ENCODE results near the gene CTSA. TPM values are rescaled to one million over a fixed set of nuclear protein-coding genes. Genes with fewer than 3 reads are reported as not detected.

Gene CTSA
- total and polyA plus RNA-seq, 9 of the 15 experiments (the other 6 are each of a cell fraction or from before 2014, with no cell fraction given): 8.8 to 61.7 (median 28.3) TPM

DNA sequence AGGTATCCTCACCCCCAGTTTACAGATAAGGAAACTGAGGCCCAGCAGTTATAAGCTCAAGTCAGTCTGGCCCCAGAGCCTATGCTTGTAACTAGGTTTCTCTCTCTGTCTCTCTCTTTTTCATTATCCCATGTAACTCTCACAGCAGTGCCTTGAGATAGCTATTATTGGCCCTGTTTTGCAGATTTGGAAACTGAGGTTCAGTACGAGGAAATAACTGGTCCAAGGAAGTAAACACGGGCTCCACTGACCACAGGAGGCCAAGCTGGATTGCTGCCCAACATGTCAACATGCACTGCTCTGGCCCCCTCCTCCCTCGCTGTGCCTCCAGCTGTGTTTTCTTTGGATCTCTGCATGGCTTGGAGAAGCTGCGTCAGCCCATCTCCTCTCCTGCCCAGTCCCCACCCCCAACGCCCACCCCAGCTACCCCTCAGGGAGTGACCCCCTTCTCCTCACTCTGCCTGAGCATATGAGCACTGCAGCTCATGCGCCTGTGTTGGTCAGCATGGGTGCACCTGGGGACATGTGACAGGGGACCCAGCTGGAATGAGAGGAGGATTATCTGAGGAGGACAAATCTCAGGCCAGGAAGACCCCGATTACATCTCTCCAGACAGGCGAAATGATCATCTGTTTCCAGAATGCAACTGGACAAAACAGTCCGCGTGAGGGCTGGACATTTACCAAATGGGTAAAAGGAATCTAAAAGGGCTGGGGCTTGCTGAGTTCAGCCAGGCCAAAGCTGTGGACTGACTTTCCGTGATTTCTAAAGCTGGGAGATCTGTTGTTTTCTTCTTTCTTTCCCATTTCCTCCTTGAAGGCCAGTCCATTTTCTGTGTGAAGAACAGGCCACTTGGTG, 28.6 kb downstream of the CTSA start:
- intact Hi-C loops (cut with micrococcal nuclease): no loop called here
- H3K27ac ChIP-seq (ENCODE audit: extremely low read depth, low read depth, low read length): no peak overlapping the region
- FAIRE-seq (no peak), DNase-seq (ENCODE audit: extremely low read depth in 1 of 4, low spot score in 3 of 4) (no peak), ATAC-seq (no peak)
- POLR2A ChIA-PET: interaction anchor here (0.5 to 8.0 kb wide), 8 partner anchors 8 to 39 kb away, joined by 3 to 91 read pairs (median 4); partner anchors contain the start of genes PCIF1 and SPATA25
- TF ChIP-seq, protein P1, sequence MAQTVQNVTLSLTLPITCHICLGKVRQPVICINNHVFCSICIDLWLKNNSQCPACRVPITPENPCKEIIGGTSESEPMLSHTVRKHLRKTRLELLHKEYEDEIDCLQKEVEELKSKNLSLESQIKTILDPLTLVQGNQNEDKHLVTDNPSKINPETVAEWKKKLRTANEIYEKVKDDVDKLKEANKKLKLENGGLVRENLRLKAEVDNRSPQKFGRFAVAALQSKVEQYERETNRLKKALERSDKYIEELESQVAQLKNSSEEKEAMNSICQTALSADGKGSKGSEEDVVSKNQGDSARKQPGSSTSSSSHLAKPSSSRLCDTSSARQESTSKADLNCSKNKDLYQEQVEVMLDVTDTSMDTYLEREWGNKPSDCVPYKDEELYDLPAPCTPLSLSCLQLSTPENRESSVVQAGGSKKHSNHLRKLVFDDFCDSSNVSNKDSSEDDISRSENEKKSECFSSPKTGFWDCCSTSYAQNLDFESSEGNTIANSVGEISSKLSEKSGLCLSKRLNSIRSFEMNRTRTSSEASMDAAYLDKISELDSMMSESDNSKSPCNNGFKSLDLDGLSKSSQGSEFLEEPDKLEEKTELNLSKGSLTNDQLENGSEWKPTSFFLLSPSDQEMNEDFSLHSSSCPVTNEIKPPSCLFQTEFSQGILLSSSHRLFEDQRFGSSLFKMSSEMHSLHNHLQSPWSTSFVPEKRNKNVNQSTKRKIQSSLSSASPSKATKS (CRISPR knock-in tag; IDR thresholded peaks at IDR 0.05): no peak
- no peak for TF ChIP-seq SMC3 (conservative IDR thresholded peaks at IDR 0.05; ENCODE audit: insufficient read depth, low read depth, low read length)
- TF ChIP-seq HCFC1 (IDR thresholded peaks at IDR 0.05; ENCODE audit: low read depth, low read length): no peak
- TF ChIP-seq ELF2 (CRISPR knock-in tag; IDR thresholded peaks at IDR 0.05): no peak
- no peak for TF ChIP-seq MEIS2 (IDR thresholded peaks at IDR 0.05; ENCODE audit: partially characterized antibody)
- peak; percentile 25; the same call in 1 of the 2 replicates for TF ChIP-seq BCOR (IDR thresholded peaks at IDR 0.05)
- no peak for TF ChIP-seq ZNF75A (CRISPR knock-in tag; IDR thresholded peaks at IDR 0.05)
- TF ChIP-seq POLR2G (IDR thresholded peaks at IDR 0.05; ENCODE audit: low read depth, low read length): no peak
- peak; percentile 30 for TF ChIP-seq RBM25 (IDR thresholded peaks at IDR 0.05; ENCODE audit: low read depth, low read length, severe bottlenecking)
- 0 out of 2 replicates have a peak, but pooled peaks have one; percentile 12 for TF ChIP-seq NFIC (IDR thresholded peaks at IDR 0.05)
- TF ChIP-seq FOXK2 (conservative IDR thresholded peaks at IDR 0.05 in 1 of 2, IDR thresholded peaks at IDR 0.05 in 1 of 2; ENCODE audit: low read depth in 2 of 2): 0 out of 4 replicates have a peak, but pooled peaks have one; percentile 31 to 37
- TF ChIP-seq FOXJ2 (tag; IDR thresholded peaks at IDR 0.05): 0 out of 2 replicates have a peak, but pooled peaks have one; percentile 48
- no peak overlapping the region for H2AFZ ChIP-seq (ENCODE audit: low read depth, low read length)
- H3K4me2 ChIP-seq (ENCODE audit: insufficient read depth, low read length): no peak overlapping the region
- H4K20me1 ChIP-seq (replicated peaks; ENCODE audit: control insufficient read depth, insufficient read depth, low read length): 0 out of 2 replicates have a peak, but pooled peaks cover 3% of the 10 kb centered on the region
- in situ Hi-C loops (cut with MboI): no loop called here
- CTCF ChIA-PET (ENCODE audit: low intra/inter-chr PET ratio): no interaction called here
- H3K36me3 ChIP-seq (ENCODE audit: control insufficient read depth, insufficient read depth, low read length): no peaks in the 10 kb centered on the region
- no peaks in the 10 kb centered on the region for H3K9me1 ChIP-seq (ENCODE audit: control insufficient read depth, insufficient read depth, low read length)
- peak overlapping the region in 1 of 2 experiments; percentile 22; a peak in 1 of 4 replicates for H3K9ac ChIP-seq (ENCODE audit: insufficient read depth in 1 of 2, low read depth in 2 of 2, low read length in 2 of 2)
- BruUV-seq (replicated peaks): no TSS peak
- no peaks in the 10 kb centered on the region for H3K9me3 ChIP-seq (replicated peaks; ENCODE audit: control insufficient read depth, insufficient read depth, low read depth, low read length)
- WGBS (ENCODE audit: insufficient coverage, low coverage, missing lambda C conversion rate): 25% methylated on average over 9 of the region's 11 CpGs
- H3K4me3 ChIP-seq: no peak overlapping the region
- no peaks in the 10 kb centered on the region for H3K79me2 ChIP-seq (ENCODE audit: control insufficient read depth, insufficient read depth, low read length)
- H3K4me1 ChIP-seq (replicated peaks in 1 of 2; ENCODE audit: control insufficient read depth in 2 of 2, insufficient read depth in 2 of 2, low read length in 2 of 2): peaks cover 10% of the 10 kb centered on the region in 2 experiments; a peak in 4 of 5 replicates
- H3K27me3 ChIP-seq (ENCODE audit: control insufficient read depth in 2 of 2, insufficient read depth in 2 of 2, low read length in 2 of 2): no peaks in the 10 kb centered on the region

Measured in K562 (cell line).